Neural cell (in vitro differentiated cells): Measurements from ENCODE around the gene CC2D1A. TPM values are rescaled to one million over a fixed set of nuclear protein-coding genes. Genes with fewer than 3 reads are reported as not detected.

ENCODE experiments used
- H2AFZ ChIP-seq: fragments of 200-600, 300-800 bp; sonication (generic), shearing (Covaris generic); 2 replicates; pipeline ENCODE4 v1.6.0; 2014; ENCODE audit warnings: low read depth, mild to moderate bottlenecking, antibody characterized with exemption, low read length, moderate library complexity
- H3F3A ChIP-seq: fragments of 200-600 bp; shearing (Covaris generic); 2 replicates; pipeline ENCODE4 v1.6.1; 2016; ENCODE audit warnings: mild to moderate bottlenecking, moderate library complexity, mixed read lengths, antibody characterized with exemption, low read length; ENCODE audit not compliant: insufficient read depth, poor library complexity, severe bottlenecking
- H3K27ac ChIP-seq: fragments of 200-600, 300-800 bp; sonication (generic), shearing (Covaris generic); 2 replicates; pipeline ENCODE4 v1.5.1; 2014; ENCODE audit warnings: mild to moderate bottlenecking, low read length, moderate library complexity
- H3K27me3 ChIP-seq: fragments of 300-800, 200-600 bp; sonication (generic), shearing (Covaris generic); 2 replicates; pipeline ENCODE4 v1.6.0; 2014; ENCODE audit warnings: mild to moderate bottlenecking, low read depth, low read length, moderate library complexity; ENCODE audit not compliant: insufficient read depth
- H3K36me3 ChIP-seq: fragments of 300-800, 200-600 bp; sonication (generic), shearing (Covaris generic); 2 replicates; pipeline ENCODE4 v1.5.1; 2014; ENCODE audit warnings: mild to moderate bottlenecking, antibody characterized with exemption, low read length, moderate library complexity; ENCODE audit not compliant: insufficient read depth
- H3K4me2 ChIP-seq: fragments of 300-800, 200-600 bp; sonication (generic), shearing (Covaris generic); 2 replicates; pipeline ENCODE4 v1.6.0; 2014; ENCODE audit warnings: mild to moderate bottlenecking, low read length
- H3K4me3 ChIP-seq: fragments of 300-800, 200-600 bp; sonication (generic), shearing (Covaris generic); 2 replicates; pipeline ENCODE4 v1.5.1; 2014; ENCODE audit warnings: mild to moderate bottlenecking, low read length, moderate library complexity
- H3K79me2 ChIP-seq: fragments of 200-600 bp; shearing (Covaris generic); replicated peaks from 2 replicates; pipeline ENCODE4 v1.6.0; 2014; ENCODE audit warnings: mild to moderate bottlenecking, low read length, moderate library complexity; ENCODE audit not compliant: insufficient read depth
- H3K9ac ChIP-seq: fragments of 300-800, 200-600 bp; sonication (generic), shearing (Covaris generic); 2 replicates; pipeline ENCODE4 v1.6.1; 2016; ENCODE audit warnings: mild to moderate bottlenecking, low read length, mixed read lengths
- H3K9me2 ChIP-seq: fragments of 200-600 bp; shearing (Covaris generic); 2 replicates; pipeline ENCODE4 v1.6.1; 2016; ENCODE audit warnings: mild to moderate bottlenecking, low read length, mixed read lengths; ENCODE audit not compliant: insufficient read depth
- H3K9me3 ChIP-seq: fragments of 200-600, 300-800 bp; sonication (generic), shearing (Covaris generic); 2 replicates; pipeline ENCODE4 v1.6.1; 2016; ENCODE audit warnings: mild to moderate bottlenecking, mixed run types, low read length, moderate library complexity, mixed read lengths
- H4K20me1 ChIP-seq: fragments of 200-600 bp; shearing (Covaris generic); 2 replicates; pipeline ENCODE4 v1.6.1; 2016; ENCODE audit warnings: mild to moderate bottlenecking, mixed run types; ENCODE audit not compliant: insufficient read depth
- CTCF ChIP-seq: fragments of 450-650 bp; IDR thresholded peaks from 2 replicates; pipeline ENCODE4 v1.5.1; 2014; ENCODE audit warnings: antibody characterized with exemption, mild to moderate bottlenecking, moderate library complexity; ENCODE audit not compliant: poor library complexity, severe bottlenecking
- EP300 ChIP-seq: fragments of 450-650 bp; conservative IDR thresholded peaks from 2 replicates; pipeline ENCODE4 v1.6.1; 2014; ENCODE audit warnings: antibody characterized with exemption, mild to moderate bottlenecking, moderate library complexity; ENCODE audit not compliant: poor library complexity, severe bottlenecking
- EZH2 ChIP-seq: fragments of 200-600, 300-800 bp; shearing (Covaris generic), sonication (generic); IDR thresholded peaks from 2 replicates; pipeline ENCODE4 v1.6.1; 2014; ENCODE audit warnings: antibody characterized with exemption, low read length, borderline replicate concordance, mild to moderate bottlenecking; ENCODE audit not compliant: insufficient read depth, poor library complexity, severe bottlenecking
- MXI1 ChIP-seq: fragments of 450-650 bp; conservative IDR thresholded peaks from 2 replicates; pipeline ENCODE4 v1.6.1; 2014; ENCODE audit warnings: antibody characterized with exemption, mild to moderate bottlenecking; ENCODE audit not compliant: poor library complexity, severe bottlenecking
- POLR2AphosphoS5 ChIP-seq: IDR thresholded peaks from 2 replicates; pipeline ENCODE4 v1.6.1; 2012
- RAD21 ChIP-seq: fragments of 450-650 bp; conservative IDR thresholded peaks from 2 replicates; pipeline ENCODE4 v1.6.1; 2014; ENCODE audit warnings: antibody characterized with exemption, mild to moderate bottlenecking, moderate library complexity
- REST ChIP-seq: IDR thresholded peaks from 2 replicates; pipeline ENCODE4 v1.6.1; 2012; ENCODE audit warnings: borderline replicate concordance
- SMC3 ChIP-seq: fragments of 450-650 bp; conservative IDR thresholded peaks from 2 replicates; pipeline ENCODE4 v1.6.1; 2014; ENCODE audit warnings: antibody characterized with exemption, mild to moderate bottlenecking, moderate library complexity; ENCODE audit not compliant: poor library complexity
- TAF1 ChIP-seq: IDR thresholded peaks from 2 replicates; pipeline ENCODE4 v1.6.1; 2012; ENCODE audit warnings: low read depth
- polyA plus RNA-seq: library from polyadenylated mRNA; depleted of rRNA; stranded (reverse); fragments of >200 nt; gene quantifications from 2 replicates; pipeline ENCODE4 v1.2.3, GENCODE V29; 2014

CC2D1A gene
- polyA plus RNA-seq, 1 donor from 2014 or later: 24.5 TPM

GRCh38 chr19:13958043-13958442, 52.0 kb downstream of the CC2D1A start:
- Histone ChIP-seq H3K9ac (no peak overlapping the region), H3F3A (no peaks in the 10 kb centered on the region), H3K27ac (no peak overlapping the region), H3K4me2 (no peak overlapping the region), H3K9me3 (no peaks in the 10 kb centered on the region), H3K9me2 (no peaks in the 10 kb centered on the region), H3K27me3 (no peaks in the 10 kb centered on the region), H3K4me3 (no peak overlapping the region), H3K36me3 (no peaks in the 10 kb centered on the region), H2AFZ (no peak overlapping the region), H4K20me1 (no peaks in the 10 kb centered on the region), H3K79me2 (peaks cover 11% of the 10 kb centered on the region)
- no peak for TF ChIP-seq MXI1

GRCh38 chr19:13959141-13959961, 53.4 kb downstream of the CC2D1A start:
- Histone ChIP-seq H3K36me3 (no peaks in the 10 kb centered on the region), H3K27me3 (no peaks in the 10 kb centered on the region), H3K27ac (no peak overlapping the region), H3K4me2 (no peak overlapping the region), H3K9me3 (no peaks in the 10 kb centered on the region), H3K4me3 (no peak overlapping the region), H3K9ac (no peak overlapping the region), H2AFZ (no peak overlapping the region), H4K20me1 (no peaks in the 10 kb centered on the region), H3K79me2 (no peaks in the 10 kb centered on the region), H3K9me2 (no peaks in the 10 kb centered on the region), H3F3A (no peaks in the 10 kb centered on the region)
- TF ChIP-seq SMC3: no peak
- no peak for TF ChIP-seq MXI1
- TF ChIP-seq CTCF: no peak
- no peak for TF ChIP-seq RAD21
- no peak for TF ChIP-seq REST
- no peak for TF ChIP-seq POLR2AphosphoS5
- no peak for TF ChIP-seq EP300
- no peak for TF ChIP-seq EZH2
- TF ChIP-seq TAF1: no peak
